ENCODE results near the gene FAM151B. TPM values are rescaled to one million over a fixed set of nuclear protein-coding genes. Genes with fewer than 3 reads are reported as not detected.
"Not testable (repeated sequence)": the region's sequence is repeated elsewhere in the genome, so short reads cannot be mapped to it uniquely, and the experiment has no call there.

FAM151B gene
- total and polyA plus RNA-seq, 2 of the 13 experiments (the other 11 are each of a cell fraction or from before 2014, with no cell fraction given): 0.61 to 1.0 TPM

DNA sequence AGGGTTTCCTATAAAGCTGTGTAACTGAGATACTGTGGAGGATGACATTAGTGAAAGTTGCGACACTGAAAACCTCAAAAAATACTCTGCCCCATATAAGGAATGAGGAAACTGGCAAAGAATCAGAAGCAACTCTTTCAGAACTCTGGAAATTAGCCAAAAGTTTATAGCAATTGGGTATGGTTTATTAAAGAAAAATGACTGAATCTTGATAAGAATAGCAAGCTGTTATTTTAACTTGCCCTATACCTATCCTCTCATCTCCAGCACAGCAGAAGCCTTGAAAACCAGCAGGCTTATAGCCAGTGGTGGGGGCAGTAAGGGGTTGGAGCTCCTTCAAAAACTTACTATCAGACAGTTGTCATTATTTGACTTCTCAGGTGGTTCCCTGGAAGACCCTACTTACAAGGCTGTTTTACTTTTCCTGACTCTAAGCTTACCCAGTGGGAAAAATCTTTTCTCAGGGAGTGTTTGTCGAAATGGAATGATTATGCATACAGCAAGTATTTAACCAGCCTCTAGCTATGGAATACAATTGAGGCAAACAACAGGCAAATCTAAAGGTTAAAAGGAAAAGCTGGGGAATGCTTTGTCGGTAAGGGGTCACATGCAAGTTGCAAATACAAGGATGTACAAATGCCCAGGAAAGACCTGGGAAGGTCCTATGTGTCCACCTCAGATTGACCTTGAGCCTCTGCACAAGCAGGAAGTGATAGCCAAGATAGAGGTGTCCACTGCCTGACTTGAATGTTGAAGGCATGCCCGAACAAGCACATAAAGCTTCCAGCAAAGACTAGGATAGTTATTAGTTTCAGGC, 21.0 kb upstream of the FAM151B start (continued):
- TF ChIP-seq ZNF432 (CRISPR knock-in tag; IDR thresholded peaks at IDR 0.05; ENCODE audit: borderline replicate concordance): no peak
- TF ChIP-seq ZFP36 (IDR thresholded peaks at IDR 0.05; ENCODE audit: borderline replicate concordance, low read depth, low read length, partially characterized antibody): no peak
- TF ChIP-seq, protein P1, sequence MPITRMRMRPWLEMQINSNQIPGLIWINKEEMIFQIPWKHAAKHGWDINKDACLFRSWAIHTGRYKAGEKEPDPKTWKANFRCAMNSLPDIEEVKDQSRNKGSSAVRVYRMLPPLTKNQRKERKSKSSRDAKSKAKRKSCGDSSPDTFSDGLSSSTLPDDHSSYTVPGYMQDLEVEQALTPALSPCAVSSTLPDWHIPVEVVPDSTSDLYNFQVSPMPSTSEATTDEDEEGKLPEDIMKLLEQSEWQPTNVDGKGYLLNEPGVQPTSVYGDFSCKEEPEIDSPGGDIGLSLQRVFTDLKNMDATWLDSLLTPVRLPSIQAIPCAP (CRISPR knock-in tag; IDR thresholded peaks at IDR 0.05; ENCODE audit: low read depth): no peak
- no peak for TF ChIP-seq KLF9 (CRISPR knock-in tag; IDR thresholded peaks at IDR 0.05; ENCODE audit: low read depth)

- FAIRE-seq (no peak), DNase-seq (ENCODE audit: low spot score) (no peak), ATAC-seq (no peak)
- H3K4me2 ChIP-seq (ENCODE audit: low read depth, low read length): no peak overlapping the region
- no peaks in the 10 kb centered on the region for H4K20me1 ChIP-seq (ENCODE audit: insufficient read depth, low read length)
- H3K4me1 ChIP-seq (ENCODE audit: insufficient read depth, low read length): peaks cover 26% of the 10 kb centered on the region
- BruUV-seq (replicated peaks): no TSS peak
- WGBS (ENCODE audit: low lambda C conversion rate): 100% methylated on average over 1 of the region's 1 CpG
- intact Hi-C loops (cut with micrococcal nuclease; ENCODE audit: unreplicated experiment): no loop called here
- POLR2A ChIA-PET: no interaction called here
- H3K9ac ChIP-seq (ENCODE audit: insufficient read depth, low read depth, low read length): no peak overlapping the region
- no peak overlapping the region for H2AFZ ChIP-seq (ENCODE audit: low read length)
- H3K36me3 ChIP-seq (replicated peaks in 1 of 2; ENCODE audit: control insufficient read depth in 1 of 2, insufficient read depth in 2 of 2, low read length in 2 of 2): peaks cover 7 to 13% of the 10 kb centered on the region in 2 experiments; a peak in 4 of 5 replicates
- H3K27ac ChIP-seq (ENCODE audit: extremely low read length, insufficient read depth, low read length): peak overlapping the region; percentile 62
- no peaks in the 10 kb centered on the region for H3K79me2 ChIP-seq (ENCODE audit: insufficient read depth, low read length)
- H3K4me3 ChIP-seq (replicated peaks in 1 of 3; ENCODE audit: insufficient read depth in 1 of 3, low read depth in 2 of 3, low read length in 3 of 3): no peak overlapping the region
- TF ChIP-seq CEBPB (IDR thresholded peaks at IDR 0.05; ENCODE audit: borderline replicate concordance, low read depth, low read length) (0 out of 2 replicates have a peak, but pooled peaks have one; percentile 13), MAX (IDR thresholded peaks at IDR 0.05) (no peak)
- in situ Hi-C loops (cut with HindIII; ENCODE audit: extremely low pct_ligation_motif_present, low pct_unique_long_range_greater_than_20kb): no loop called here
- peaks cover 8% of the 10 kb centered on the region for H3K9me3 ChIP-seq (ENCODE audit: low read length)
- CTCF ChIA-PET (ENCODE audit: low intra/inter-chr PET ratio, low total read pairs): no interaction called here
- H3K27me3 ChIP-seq (ENCODE audit: control insufficient read depth in 1 of 2, insufficient read depth in 2 of 2, low read length in 2 of 2): no peaks in the 10 kb centered on the region; a peak in 1 of 5 replicates
Measured at GRCh38 chr5:80468131-80468530, 19.8 kb upstream of the FAM151B start.

- H3K79me2 ChIP-seq (ENCODE audit: insufficient read depth, low read length); FAIRE-seq; H3K9ac ChIP-seq (ENCODE audit: insufficient read depth, low read depth, low read length); H4K20me1 ChIP-seq (ENCODE audit: insufficient read depth, low read length); CTCF ChIA-PET (ENCODE audit: low intra/inter-chr PET ratio, low total read pairs); H3K4me3 ChIP-seq (replicated peaks in 1 of 3; ENCODE audit: insufficient read depth in 1 of 3, low read depth in 2 of 3, low read length in 3 of 3); ATAC-seq; H3K27me3 ChIP-seq (ENCODE audit: control insufficient read depth in 1 of 2, insufficient read depth in 2 of 2, low read length in 2 of 2); intact Hi-C loops (cut with micrococcal nuclease; ENCODE audit: unreplicated experiment); BruUV-seq (replicated peaks); in situ Hi-C loops (cut with HindIII; ENCODE audit: extremely low pct_ligation_motif_present, low pct_unique_long_range_greater_than_20kb); H2AFZ ChIP-seq (ENCODE audit: low read length); POLR2A ChIA-PET; H3K4me2 ChIP-seq (ENCODE audit: low read depth, low read length); H3K27ac ChIP-seq (ENCODE audit: extremely low read length, insufficient read depth, low read length); DNase-seq (ENCODE audit: low spot score); H3K9me3 ChIP-seq (ENCODE audit: low read length): not testable (repeated sequence)
- Histone ChIP-seq H3K36me3 (replicated peaks in 1 of 2; ENCODE audit: control insufficient read depth in 1 of 2, insufficient read depth in 2 of 2, low read length in 2 of 2) (peaks cover 4 to 20% of the 10 kb centered on the region in 2 experiments), H3K4me1 (ENCODE audit: insufficient read depth, low read length) (peaks cover 40% of the 10 kb centered on the region)
- WGBS (ENCODE audit: low lambda C conversion rate): 100% methylated on average over 2 of the region's 2 CpGs
Measured at GRCh38 chr5:80470631-80471030, 17.3 kb upstream of the FAM151B start.

All from HepG2 (cell line).